Epithelial cell of esophagus (primary cell): ENCODE measurements around the gene ACAP3.

Experiments
- DNase-seq: peaks from one replicate; pipeline ENCODE4 v3.0.0; 2010; ENCODE audit warnings: low read depth
- H3K4me3 ChIP-seq: 2 replicates; pipeline ENCODE4 v1.5.1; 2011; ENCODE audit warnings: mild to moderate bottlenecking, low read length, control low read depth
- TF ChIP-seq, protein P1 (sequence below): IDR thresholded peaks from 2 replicates; pipeline ENCODE4 v1.5.1; 2011; ENCODE audit warnings: low read depth, mild to moderate bottlenecking, low read length, control low read depth, inconsistent platforms; ENCODE audit not compliant: insufficient read depth; ENCODE audit errors: missing control alignments

The ACAP3 gene

DNA sequence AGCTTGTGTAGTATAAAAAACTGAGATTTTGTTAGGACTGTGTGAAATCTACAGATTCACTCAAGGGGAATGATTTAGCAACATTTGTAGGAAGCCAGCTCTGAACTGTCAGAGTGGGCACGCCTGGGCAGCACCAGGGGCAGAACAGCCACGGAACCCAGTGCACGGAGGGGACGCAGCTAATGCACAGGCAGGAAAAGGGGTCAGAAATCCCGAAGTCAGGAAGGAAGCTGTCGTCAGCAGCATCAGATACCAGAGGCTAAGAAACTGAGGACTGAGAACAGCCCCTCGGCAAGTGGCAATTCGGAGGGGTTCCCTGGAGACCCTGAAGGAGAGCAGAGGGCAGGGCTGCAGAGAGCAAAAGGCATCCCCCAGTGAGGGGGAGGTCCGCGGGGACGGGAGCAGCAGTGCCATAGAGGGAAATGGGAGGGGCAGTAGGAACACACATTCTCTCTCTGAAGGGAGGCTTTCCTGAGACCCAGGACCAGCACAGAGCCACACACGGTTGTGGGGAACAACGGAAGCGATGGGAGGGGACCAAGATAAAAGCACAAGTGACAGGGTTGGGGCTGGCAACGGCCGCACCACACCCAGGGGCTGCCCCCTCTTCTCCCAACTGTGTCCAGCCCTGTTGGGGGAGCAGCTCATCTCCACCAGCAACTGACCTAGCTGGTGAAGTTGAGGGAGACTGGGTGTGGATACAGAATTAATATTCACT is 46.7 kb downstream of the ACAP3 start:
- TF ChIP-seq, protein P1, sequence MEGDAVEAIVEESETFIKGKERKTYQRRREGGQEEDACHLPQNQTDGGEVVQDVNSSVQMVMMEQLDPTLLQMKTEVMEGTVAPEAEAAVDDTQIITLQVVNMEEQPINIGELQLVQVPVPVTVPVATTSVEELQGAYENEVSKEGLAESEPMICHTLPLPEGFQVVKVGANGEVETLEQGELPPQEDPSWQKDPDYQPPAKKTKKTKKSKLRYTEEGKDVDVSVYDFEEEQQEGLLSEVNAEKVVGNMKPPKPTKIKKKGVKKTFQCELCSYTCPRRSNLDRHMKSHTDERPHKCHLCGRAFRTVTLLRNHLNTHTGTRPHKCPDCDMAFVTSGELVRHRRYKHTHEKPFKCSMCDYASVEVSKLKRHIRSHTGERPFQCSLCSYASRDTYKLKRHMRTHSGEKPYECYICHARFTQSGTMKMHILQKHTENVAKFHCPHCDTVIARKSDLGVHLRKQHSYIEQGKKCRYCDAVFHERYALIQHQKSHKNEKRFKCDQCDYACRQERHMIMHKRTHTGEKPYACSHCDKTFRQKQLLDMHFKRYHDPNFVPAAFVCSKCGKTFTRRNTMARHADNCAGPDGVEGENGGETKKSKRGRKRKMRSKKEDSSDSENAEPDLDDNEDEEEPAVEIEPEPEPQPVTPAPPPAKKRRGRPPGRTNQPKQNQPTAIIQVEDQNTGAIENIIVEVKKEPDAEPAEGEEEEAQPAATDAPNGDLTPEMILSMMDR = no peak
- H3K4me3 ChIP-seq = no peak overlapping the region

DNA sequence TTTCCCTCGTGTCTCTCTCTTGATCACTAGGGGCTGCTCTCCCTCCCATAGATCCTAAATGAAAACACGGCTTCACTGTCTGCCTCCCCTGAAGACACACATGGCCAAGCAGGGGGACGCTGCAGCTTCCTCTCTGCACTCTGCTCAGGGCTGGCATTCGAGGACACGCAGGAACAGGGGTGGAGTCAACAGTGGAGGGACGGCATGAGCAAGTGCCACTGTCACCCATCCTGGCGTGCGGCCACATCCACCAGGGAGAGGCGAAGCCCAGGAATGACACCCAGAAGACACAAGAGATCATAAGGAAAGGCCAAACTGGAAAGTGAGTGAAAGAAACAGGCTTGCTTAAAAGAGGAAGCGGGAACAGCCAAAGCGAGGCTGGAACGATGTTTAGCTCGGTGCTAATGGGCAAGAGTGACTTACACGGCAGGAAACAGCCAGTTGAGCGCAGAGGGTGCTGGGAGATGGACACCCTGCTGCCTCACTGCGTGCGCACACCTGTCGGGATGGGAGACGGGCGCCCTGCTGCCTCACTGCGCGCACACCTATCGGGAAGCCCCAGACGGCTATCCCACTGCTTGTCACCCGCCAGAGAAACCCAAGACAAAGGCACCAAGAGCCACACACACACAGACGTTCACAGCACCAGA is 47.7 kb downstream of the ACAP3 start:
- TF ChIP-seq, protein P1 = no peak
- no peak for DNase-seq
- no peak overlapping the region for H3K4me3 ChIP-seq

More for the DNA sequence above, 46.7 kb downstream of the ACAP3 start:
- no peak for DNase-seq

DNA sequence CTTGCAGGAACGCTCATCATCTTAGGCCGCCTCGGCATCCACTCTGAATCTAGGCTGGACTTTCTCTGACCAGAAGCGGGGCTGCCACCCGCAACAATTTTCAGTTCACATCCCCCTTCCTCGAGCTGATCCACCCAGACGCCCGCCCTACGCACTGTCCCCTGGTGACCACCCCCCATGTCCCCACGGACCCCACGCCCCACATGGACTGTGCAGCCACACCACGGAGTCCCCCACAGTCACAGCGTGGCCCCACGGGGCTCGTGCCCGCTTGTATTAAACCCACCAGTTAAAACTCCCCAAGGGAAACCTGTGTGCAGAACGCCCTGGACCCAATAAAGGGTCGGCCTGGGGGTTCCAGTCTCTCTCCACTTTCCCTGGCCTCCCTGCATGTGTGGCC is 48.2 kb downstream of the ACAP3 start:
- TF ChIP-seq, protein P1 = no peak
- no peak for DNase-seq
- H3K4me3 ChIP-seq = no peak overlapping the region

DNA sequence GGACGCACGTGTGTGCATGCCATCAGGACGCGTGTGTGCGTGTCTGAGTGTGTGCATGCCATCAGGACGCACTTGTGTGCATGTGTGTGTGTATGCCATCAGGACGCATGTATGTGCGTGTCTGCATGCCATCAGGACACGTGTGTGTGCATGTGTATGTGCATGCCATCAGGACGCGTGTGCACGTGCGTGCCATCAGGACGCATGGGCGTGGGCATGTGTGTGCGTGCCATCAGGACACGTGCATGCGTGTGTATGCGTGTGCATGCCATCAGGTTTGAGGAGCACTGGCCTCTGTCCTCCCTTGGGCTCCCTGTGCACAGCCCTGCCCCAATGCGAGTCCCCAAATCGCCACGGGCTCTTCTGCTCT is 48.6 kb downstream of the ACAP3 start:
- no peak overlapping the region for H3K4me3 ChIP-seq
- TF ChIP-seq, protein P1 = no peak
- no peak for DNase-seq

DNA sequence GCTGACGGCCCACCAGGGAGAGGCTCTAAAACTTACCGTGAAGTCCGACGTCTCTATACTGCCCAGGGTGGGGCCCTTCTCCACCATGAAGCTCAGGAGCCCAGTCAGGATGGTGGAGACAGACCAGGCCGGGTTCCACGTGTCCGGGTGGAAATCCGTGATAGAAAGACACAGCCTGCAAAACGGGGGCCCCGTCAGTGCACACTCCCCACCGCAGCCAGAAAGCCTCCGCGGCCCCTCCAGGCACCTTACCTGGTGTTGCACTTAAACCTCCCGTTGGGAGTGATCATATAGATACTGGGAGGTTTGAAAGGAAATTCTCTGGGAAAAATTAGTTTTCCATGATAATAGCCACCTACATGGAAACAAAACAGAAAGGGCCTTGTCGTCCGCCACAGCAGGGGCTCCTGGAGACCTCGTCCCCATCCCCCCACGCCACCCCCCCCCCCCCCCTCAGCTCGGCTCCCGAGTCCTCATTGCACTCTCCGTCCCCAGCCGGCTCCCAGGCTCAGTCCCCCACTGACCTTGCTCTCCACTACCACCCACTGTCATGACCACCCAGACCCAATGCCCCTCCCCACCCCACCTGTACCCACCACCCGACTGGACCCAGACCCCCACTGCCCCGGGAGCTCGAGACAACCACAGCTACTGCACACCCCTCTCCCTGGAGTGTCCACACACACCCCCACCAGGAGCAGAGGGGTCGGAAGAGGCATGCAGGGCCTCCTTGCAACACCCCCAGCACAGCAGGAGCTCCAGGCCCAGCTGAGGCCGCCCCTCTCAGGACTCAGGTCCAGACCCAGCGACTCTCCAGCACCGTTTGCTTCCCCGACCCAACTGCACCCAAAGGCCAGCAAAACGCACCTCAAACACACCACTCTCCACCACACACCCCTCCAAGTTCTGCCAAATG is 50.5 kb downstream of the ACAP3 start:
- no peak overlapping the region for H3K4me3 ChIP-seq
- TF ChIP-seq, protein P1 = no peak
- DNase-seq = no peak

DNA sequence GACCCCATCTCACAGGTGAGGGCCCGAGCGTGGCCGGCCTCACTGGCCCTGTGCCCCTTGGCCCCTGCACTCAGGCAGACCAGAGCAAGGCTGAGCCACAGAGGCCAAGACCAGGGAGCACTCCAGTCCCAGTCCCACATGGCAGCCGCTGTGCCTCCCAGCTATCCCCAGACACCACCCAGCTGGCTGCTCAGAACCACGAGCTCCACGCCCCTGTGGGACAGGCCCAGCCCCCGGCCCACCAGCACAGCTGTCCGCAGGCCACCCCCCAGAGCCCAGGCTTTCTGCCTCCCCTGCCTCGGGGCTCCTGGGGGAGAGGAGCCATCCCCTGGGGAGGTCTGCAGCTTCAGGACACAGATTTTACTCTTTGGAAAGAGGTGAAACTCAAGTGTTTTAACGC is 52.1 kb downstream of the ACAP3 start:
- TF ChIP-seq, protein P1 = no peak
- H3K4me3 ChIP-seq = no peak overlapping the region
- DNase-seq = no peak
